Testis (tissue), 2 donors: ENCODE measurements around the gene RASSF3.

Experiments used
- CTCF ChIP-seq, 3 experiments: fragments of 450-650 bp in 2 of 3; fragments of 200-600 bp in 1 of 3; sonication (generic) in 1 of 3; IDR thresholded peaks; one replicate each; pipeline ENCODE4 v1.5.1; 2016 to 2019; ENCODE audit warnings: antibody characterized with exemption in 3 of 3, mild to moderate bottlenecking in 2 of 3, moderate library complexity in 1 of 3
- POLR2A ChIP-seq: fragments of 450-650 bp; IDR thresholded peaks from one replicate; pipeline ENCODE4 v1.6.1; 2017; ENCODE audit warnings: antibody characterized with exemption, mild to moderate bottlenecking, moderate library complexity

GRCh38 chr12:64685050-64685449, 74.8 kb downstream of the RASSF3 start:
- TF ChIP-seq CTCF (IDR thresholded peaks at IDR 0.05) (no peak), POLR2A (no peak)
